ENCODE data around the gene SREK1IP1. TPM values are rescaled to one million over a fixed set of nuclear protein-coding genes. Genes with fewer than 3 reads are reported as not detected.

SREK1IP1 gene
- total RNA-seq, 3 donors from 2014 or later (not counting 1 experiment from before 2014, with no cell fraction given) = 20.2 to 28.0 (median 24.4) TPM

DNA sequence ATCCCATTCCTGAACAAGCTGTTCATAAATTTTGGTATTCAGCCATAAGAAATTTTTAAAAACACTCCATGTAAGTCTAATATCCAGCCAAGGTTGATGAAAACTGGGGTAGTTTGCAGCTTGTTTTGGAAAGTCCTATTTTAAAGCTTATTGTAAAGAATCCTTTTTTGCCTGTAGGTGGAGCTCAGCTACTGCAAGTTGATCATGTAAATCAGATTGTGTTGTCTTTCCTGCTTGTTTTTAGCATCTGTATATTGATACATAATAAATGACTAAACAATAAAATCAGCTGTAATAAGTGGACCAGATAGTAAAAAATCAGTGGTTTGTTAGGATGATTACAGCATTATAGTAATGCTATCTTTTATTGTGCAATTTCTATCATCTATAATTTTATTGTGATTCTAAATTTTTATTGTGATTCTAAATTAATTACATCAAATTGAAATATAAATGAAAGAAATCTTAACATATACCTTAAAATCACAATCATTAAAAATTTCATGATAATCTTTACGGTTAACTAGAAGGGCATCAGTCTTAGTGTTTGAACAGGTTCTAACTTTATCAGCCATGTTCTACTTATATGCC lies 42.7 kb upstream of the SREK1IP1 start:
- ATAC-seq = peak in 2 of 3 donors; percentile 50 to 53
- Histone ChIP-seq H3K36me3 (ENCODE audit: control insufficient read depth, insufficient read depth, low read length) (peaks cover 18% of the 10 kb centered on the region), H3K9me3 (ENCODE audit: control insufficient read depth, insufficient read depth, low read length) (no peaks in the 10 kb centered on the region), H3K4me1 (ENCODE audit: control insufficient read depth, insufficient read depth, low read length) (no peaks in the 10 kb centered on the region), H3K27me3 (ENCODE audit: control insufficient read depth, insufficient read depth, low read length) (no peaks in the 10 kb centered on the region), H3K4me3 (ENCODE audit: low read length) (no peak overlapping the region), H3K27ac (ENCODE audit: low read length) (no peak overlapping the region)
- TF ChIP-seq, protein P1, sequence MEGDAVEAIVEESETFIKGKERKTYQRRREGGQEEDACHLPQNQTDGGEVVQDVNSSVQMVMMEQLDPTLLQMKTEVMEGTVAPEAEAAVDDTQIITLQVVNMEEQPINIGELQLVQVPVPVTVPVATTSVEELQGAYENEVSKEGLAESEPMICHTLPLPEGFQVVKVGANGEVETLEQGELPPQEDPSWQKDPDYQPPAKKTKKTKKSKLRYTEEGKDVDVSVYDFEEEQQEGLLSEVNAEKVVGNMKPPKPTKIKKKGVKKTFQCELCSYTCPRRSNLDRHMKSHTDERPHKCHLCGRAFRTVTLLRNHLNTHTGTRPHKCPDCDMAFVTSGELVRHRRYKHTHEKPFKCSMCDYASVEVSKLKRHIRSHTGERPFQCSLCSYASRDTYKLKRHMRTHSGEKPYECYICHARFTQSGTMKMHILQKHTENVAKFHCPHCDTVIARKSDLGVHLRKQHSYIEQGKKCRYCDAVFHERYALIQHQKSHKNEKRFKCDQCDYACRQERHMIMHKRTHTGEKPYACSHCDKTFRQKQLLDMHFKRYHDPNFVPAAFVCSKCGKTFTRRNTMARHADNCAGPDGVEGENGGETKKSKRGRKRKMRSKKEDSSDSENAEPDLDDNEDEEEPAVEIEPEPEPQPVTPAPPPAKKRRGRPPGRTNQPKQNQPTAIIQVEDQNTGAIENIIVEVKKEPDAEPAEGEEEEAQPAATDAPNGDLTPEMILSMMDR (IDR thresholded peaks at IDR 0.05) = peak; percentile 64
- Mint-ChIP-seq H3K36me3 (peaks cover 13% of the 10 kb centered on the region), H3K27ac (no peak overlapping the region), H3K9me3 (no peaks in the 10 kb centered on the region), H3K27me3 (ENCODE audit: low read depth in 2 of 2) (no peaks in the 10 kb centered on the region), H3K4me1 (no peaks in the 10 kb centered on the region), H3K4me3 (no peak overlapping the region)
- DNase-seq = peak in 1 of 2 donors; percentile 65
- intact Hi-C loops (cut with micrococcal nuclease) = loop anchor here (1.0 kb wide), 1 partner anchor 672 kb away; no protein-coding TSS in a partner anchor
- whole genome bisulfite sequencing (ENCODE audit: insufficient coverage) = no CpG with 5 or more reads among the region's 1 CpG

DNA sequence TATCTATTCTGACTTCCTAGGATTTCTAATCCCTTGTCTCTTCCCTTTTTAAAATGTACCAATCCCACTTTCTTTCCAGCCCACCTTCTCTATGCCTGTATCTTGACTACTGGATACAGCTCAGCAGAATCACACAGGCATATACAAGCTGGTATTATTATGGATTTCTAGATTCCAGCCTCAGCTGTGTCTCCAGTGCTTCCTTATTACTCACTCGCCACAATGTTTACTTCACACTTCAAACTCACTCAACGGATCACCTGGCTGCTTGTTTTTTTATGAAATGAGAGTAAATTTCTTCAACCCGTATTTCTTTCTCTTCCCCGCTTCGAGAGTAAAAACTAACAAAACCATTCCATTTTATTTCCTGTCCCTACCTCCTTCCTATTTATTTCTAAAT lies 39.0 kb upstream of the SREK1IP1 start:
- no peak overlapping the region for H3K27ac ChIP-seq (ENCODE audit: low read length)
- TF ChIP-seq, protein P1 (IDR thresholded peaks at IDR 0.05) = no peak
- H3K36me3 ChIP-seq (ENCODE audit: control insufficient read depth, insufficient read depth, low read length) = peaks cover 28% of the 10 kb centered on the region
- H3K4me3 Mint-ChIP-seq = no peak overlapping the region
- no peak overlapping the region for H3K4me3 ChIP-seq (ENCODE audit: low read length)
- no peak overlapping the region for H3K27ac Mint-ChIP-seq
- no peaks in the 10 kb centered on the region for H3K27me3 ChIP-seq (ENCODE audit: control insufficient read depth, insufficient read depth, low read length)
- H3K36me3 Mint-ChIP-seq = peaks cover 13% of the 10 kb centered on the region
- H3K4me1 Mint-ChIP-seq = no peaks in the 10 kb centered on the region
- no peaks in the 10 kb centered on the region for H3K4me1 ChIP-seq (ENCODE audit: control insufficient read depth, insufficient read depth, low read length)
- H3K27me3 Mint-ChIP-seq (ENCODE audit: low read depth in 2 of 2) = no peaks in the 10 kb centered on the region
- H3K9me3 ChIP-seq (ENCODE audit: control insufficient read depth, insufficient read depth, low read length) = no peaks in the 10 kb centered on the region
- H3K9me3 Mint-ChIP-seq = no peaks in the 10 kb centered on the region
- ATAC-seq = no peak
- intact Hi-C loops (cut with micrococcal nuclease) = no loop called here
- WGBS (ENCODE audit: insufficient coverage) = 94% methylated on average over 4 of the region's 5 CpGs
- DNase-seq = no peak

DNA sequence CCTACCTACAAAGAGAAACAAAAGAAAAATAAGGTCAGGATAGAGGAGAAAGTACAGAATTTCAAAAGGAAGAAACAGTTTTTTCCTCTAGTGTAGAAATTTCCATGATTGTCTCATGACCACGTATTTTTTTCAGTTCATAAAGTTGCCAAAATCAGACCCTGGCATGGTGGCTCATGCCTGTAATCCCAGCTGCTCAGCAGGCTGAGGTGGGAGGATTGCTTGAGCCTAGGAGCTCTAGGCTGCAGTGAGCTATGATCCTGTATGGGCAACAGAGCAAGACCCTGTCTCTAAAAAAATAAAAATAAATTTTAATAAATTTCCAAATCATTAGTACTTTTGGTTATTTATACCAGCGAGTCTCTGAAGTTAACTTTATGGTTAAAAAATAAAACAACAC lies 38.0 kb upstream of the SREK1IP1 start:
- 100% methylated on average over 1 of the region's 2 CpGs for WGBS (ENCODE audit: insufficient coverage)
- intact Hi-C loops (cut with micrococcal nuclease) = no loop called here

More for the DNA sequence above, 38.0 kb upstream of the SREK1IP1 start:
- Mint-ChIP-seq H3K27ac (no peak overlapping the region), H3K27me3 (ENCODE audit: low read depth in 2 of 2) (no peaks in the 10 kb centered on the region), H3K9me3 (no peaks in the 10 kb centered on the region), H3K4me1 (no peaks in the 10 kb centered on the region), H3K36me3 (peaks cover 13% of the 10 kb centered on the region), H3K4me3 (no peak overlapping the region)
- TF ChIP-seq, protein P1 (IDR thresholded peaks at IDR 0.05) = no peak
- Histone ChIP-seq H3K9me3 (ENCODE audit: control insufficient read depth, insufficient read depth, low read length) (no peaks in the 10 kb centered on the region), H3K27me3 (ENCODE audit: control insufficient read depth, insufficient read depth, low read length) (no peaks in the 10 kb centered on the region), H3K27ac (ENCODE audit: low read length) (no peak overlapping the region), H3K36me3 (ENCODE audit: control insufficient read depth, insufficient read depth, low read length) (peaks cover 34% of the 10 kb centered on the region), H3K4me1 (ENCODE audit: control insufficient read depth, insufficient read depth, low read length) (no peaks in the 10 kb centered on the region), H3K4me3 (ENCODE audit: low read length) (no peak overlapping the region)
- no peak for ATAC-seq
- no peak for DNase-seq
